Kidney glomerular epithelial cell (primary cell): ENCODE measurements around the gene FRY.
A peak's percentile ranks its signal among the peaks of the same experiment; 100 is the strongest.
"Not testable (repeated sequence)": the region's sequence is repeated elsewhere in the genome, so short reads cannot be mapped to it uniquely, and the experiment has no call there.

Experiments
- DNase-seq: peaks from one replicate; lab custom pipeline; 2025; lab: John Stamatoyannopoulos, UW

FRY gene

GRCh38 chr13:32041429-32041828, 9.9 kb downstream of the FRY start:
- no peak for DNase-seq

- DNase-seq = no peak
Observed at GRCh38 chr13:32042551-32042950, 11.0 kb downstream of the FRY start.

- DNase-seq = no peak
Observed at GRCh38 chr13:32044446-32044845, 12.9 kb downstream of the FRY start.

GRCh38 chr13:32045537-32045936, 14.0 kb downstream of the FRY start:
- no peak for DNase-seq

GRCh38 chr13:32045982-32046785, 14.6 kb downstream of the FRY start:
- DNase-seq = peak; percentile 32

- DNase-seq = no peak
Observed at GRCh38 chr13:32047088-32047487, 15.5 kb downstream of the FRY start.

- no peak for DNase-seq
Observed at GRCh38 chr13:32047793-32048192, 16.2 kb downstream of the FRY start.

- no peak for DNase-seq
Observed at GRCh38 chr13:32048816-32049215, 17.2 kb downstream of the FRY start.

- DNase-seq = no peak
Observed at GRCh38 chr13:32051156-32051555, 19.6 kb downstream of the FRY start.

- DNase-seq = no peak
Observed at GRCh38 chr13:32056316-32056715, 24.7 kb downstream of the FRY start.

GRCh38 chr13:32057325-32057724, 25.8 kb downstream of the FRY start:
- not testable (repeated sequence) for DNase-seq

- DNase-seq = no peak
Observed at GRCh38 chr13:32059511-32059984, 28.0 kb downstream of the FRY start.

- no peak for DNase-seq
Observed at GRCh38 chr13:32060401-32060878, 28.9 kb downstream of the FRY start.

GRCh38 chr13:32063619-32064233, 32.2 kb downstream of the FRY start:
- no peak for DNase-seq

GRCh38 chr13:32067149-32067961, 35.8 kb downstream of the FRY start:
- no peak for DNase-seq

GRCh38 chr13:32068255-32068654, 36.7 kb downstream of the FRY start:
- no peak for DNase-seq

GRCh38 chr13:32073180-32073864, 41.7 kb downstream of the FRY start:
- DNase-seq = no peak

- DNase-seq = no peak
Observed at GRCh38 chr13:32075170-32075851, 43.7 kb downstream of the FRY start.

- no peak for DNase-seq
Observed at GRCh38 chr13:32079587-32079986, 48.0 kb downstream of the FRY start.

- DNase-seq = no peak
Observed at GRCh38 chr13:32080328-32080744, 48.8 kb downstream of the FRY start.

- DNase-seq = no peak
Observed at GRCh38 chr13:32081591-32081990, 50.0 kb downstream of the FRY start.
